ENCODE data around the gene NCOA5.

Gene NCOA5

DNA sequence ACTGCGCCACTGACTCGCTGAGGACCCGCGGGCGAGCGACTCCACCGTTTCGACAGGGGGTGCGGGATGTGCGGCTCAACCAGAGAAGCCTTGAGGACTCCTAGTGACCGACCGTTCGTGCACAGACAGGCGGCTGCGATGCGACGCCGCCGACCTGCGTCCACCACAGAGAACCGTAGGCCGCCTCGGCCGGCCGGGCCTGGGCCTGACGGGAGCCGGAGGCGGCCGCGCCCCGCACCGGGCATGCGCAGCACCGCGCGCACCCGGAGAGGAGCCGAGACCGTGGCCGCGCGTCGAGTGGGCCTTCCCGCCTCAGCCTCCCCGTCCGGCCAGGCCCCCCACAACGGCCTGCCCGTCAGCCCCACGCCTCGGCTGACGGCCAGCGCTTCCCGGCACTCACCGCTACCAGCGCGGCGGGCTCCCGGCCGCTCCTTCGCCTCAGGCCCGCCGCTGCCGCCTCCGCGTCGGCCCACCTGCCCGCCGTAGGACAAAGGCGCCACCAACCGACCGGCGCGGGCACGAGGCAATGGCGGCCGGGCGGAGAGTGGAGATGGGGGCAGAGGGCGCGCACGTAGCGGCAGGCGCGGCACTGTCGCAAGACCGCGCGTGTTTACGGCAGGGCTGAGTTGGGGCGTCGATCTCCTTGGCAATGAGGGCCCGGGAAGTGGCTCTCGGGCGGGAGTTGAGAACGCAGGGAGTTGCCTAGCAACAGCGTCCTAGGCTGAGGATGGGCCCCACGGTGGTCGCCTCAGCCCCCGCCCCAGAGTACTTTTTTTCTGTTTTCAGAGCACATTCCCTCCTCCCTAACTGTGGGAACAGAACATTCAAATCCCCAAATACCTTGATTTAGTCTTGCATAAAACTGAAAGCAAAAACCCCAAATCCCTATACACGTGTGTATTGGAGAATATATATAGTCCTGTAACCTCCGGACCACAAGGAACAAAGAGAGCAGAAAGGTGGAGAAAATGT, at the start of gene NCOA5:
TSS of gene NCOA5 (minus strand) at position 546 of the 972 bp plus-strand sequence. CDS start 10,538 bp downstream, outside the sequence.
- peak; percentile 89 to 90 for DNase-seq (ENCODE audit: low read depth in 2 of 2)

DNA sequence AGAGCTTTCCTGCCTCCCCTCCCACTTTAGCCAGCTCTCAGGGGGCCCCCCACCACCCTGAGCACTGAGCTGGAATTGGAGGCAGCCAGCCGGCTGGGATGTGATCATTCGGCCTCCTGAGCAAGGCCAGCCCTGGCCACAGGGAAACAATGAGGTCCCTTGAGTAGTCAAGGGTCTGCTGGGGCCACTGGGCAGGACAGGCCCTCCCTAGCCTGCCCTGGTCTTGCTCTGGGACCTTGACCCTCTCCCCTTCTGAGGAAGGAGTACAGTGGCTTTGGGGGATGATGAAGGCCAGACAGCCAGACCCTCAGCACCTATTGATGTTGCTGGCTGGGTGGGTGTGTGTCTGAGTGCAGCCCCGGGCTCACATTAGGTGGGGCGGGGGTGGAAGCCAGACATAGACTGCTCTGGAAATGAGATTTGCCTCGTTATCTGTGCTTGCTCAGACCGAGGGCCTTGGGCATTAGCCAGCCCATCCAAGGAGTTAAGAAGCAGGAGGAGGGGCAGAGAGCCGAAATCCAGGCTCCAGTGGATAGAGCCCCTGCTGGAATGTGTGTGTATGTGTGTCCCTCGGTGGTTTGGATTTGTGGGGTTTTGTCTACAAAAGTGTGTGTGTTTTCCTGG, 49.6 kb upstream of the NCOA5 start:
- no peak for DNase-seq (ENCODE audit: low read depth in 2 of 2)

DNA sequence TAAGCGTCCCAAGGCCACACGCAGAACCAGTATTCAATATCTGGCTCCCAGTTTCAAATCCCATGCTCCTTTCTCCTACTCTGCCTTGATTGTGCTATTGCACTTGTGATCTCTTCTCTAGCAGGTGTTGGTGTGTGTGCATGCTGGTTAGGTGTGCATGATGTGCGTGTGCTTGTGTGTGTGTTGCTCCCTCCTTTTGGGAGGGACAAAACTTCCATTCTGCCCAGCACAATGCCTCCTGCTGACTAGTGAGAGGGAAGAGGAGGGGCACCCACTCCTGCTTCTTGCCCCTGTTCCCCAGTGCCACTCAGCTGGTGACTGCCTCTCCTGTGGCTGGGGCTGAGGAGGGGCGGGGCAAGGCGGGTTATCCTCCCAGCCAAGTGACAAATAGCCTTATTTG, 48.1 kb upstream of the NCOA5 start:
- no peak for DNase-seq (ENCODE audit: low read depth in 2 of 2)

DNA sequence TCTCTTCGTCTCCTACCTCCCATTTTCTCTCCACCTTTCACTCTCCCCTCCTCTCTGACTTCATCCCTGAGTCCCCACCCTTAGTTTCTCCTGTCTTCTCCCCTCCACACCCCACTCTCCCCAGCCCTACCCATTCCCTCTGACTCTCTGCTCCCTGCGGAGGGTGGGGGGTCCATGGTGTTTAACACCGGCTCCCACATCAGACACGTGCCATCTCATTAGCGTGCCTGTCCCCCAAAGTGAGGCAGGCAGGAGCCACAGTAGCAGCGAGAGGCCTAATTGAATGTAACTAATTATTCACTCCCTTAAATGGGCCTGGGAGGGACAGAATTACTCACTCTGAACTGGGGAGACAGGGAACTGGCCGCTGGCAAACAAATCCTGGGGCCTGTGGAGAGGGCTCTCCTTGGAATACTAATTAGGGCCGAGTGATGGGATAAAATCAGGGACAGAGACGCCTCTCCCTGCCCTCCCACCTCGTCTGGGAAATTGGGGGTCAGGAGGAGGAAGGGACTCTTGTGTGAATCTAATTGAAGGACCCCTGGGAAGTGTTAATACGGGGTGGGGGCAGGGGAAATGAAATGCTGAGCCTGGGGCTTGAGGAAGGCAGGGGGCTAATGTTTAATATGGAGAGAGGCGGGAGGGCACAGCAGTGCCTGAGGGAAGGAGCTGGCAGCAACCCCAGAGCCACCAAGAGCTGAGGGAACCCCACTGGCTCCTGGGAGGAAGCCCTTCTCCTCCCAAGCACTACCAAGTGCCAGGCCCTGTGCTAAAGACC, 46.3 kb upstream of the NCOA5 start:
- DNase-seq (ENCODE audit: low read depth in 2 of 2): no peak

DNA sequence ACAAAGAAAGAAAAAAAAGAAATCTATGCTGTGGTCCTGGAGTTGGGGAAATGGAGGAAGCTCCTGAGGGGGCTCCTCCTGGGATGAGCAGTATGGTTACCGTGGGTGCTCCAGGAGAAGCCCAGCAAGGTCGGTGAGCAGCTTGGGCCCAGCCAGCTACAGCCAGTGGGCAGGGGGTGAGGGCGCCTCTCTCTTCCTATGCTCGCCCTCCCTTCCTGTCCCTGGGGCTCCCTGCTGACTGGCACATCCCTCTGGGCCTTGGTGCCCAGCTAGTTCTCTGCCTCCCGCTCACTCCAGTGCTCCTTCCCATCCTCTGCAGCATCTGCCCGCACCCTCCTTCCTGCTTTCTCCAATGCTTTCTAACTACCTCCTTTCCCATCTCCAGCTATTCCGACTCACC, 45.0 kb upstream of the NCOA5 start:
- DNase-seq (ENCODE audit: low read depth in 2 of 2): no peak

DNA sequence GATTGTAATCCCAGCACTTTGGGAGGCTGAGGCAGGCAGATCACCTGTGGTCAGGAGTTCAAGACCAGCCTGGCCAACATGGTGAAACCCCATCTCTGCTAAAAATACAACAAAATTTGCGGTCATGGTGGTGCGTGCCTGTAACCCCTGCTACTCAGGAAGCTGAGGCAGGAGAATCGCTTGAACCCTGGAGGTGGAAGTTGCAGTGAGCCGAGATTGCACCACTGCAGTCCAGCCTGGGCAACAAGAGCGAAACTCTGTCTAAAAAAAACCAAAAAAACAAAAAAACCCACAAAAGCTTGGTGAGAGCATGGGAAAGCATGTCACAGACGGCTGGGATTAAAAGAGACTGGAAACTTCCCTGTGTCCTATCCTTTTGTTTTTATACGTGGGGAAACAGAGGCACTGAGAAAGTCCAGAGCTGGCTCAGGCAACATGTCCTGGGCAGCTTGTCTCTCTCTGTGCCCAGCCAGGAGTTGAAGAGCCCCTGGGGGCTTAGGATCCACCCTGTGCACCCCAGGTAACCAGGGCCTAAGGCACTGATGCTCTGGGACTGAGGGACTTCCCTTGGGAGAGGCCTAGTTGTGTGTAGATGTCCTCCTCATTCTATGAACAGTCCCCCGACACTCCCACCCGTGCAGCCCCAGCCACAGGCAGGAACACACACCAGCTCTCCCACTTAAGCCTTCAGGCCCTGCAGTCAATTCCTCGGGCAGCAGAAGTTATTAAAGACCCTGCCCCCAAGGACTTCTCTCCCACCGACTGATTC, 44.3 kb upstream of the NCOA5 start:
- no peak for DNase-seq (ENCODE audit: low read depth in 2 of 2)

DNA sequence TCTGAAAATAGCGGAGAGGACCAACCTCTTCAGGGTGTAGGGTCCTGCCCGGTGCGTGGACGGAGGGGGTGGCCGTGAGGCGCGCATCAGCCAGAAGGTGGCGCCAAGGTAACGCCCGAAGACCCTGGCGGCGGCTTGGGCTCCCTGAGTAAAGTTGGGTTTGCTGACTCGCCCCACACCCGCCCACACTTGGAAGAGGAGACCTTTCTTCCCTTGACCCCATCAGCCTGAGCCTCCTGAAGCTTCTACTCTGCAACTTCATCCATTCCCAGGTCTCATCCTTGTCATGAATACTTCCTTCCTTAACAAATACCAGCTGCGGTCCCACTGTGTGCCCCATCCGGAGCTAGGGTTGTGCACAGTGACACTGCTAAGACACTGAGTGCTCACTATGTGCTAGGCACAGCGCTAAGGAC, 43.0 kb upstream of the NCOA5 start:
- DNase-seq (ENCODE audit: low read depth in 2 of 2): no peak

DNA sequence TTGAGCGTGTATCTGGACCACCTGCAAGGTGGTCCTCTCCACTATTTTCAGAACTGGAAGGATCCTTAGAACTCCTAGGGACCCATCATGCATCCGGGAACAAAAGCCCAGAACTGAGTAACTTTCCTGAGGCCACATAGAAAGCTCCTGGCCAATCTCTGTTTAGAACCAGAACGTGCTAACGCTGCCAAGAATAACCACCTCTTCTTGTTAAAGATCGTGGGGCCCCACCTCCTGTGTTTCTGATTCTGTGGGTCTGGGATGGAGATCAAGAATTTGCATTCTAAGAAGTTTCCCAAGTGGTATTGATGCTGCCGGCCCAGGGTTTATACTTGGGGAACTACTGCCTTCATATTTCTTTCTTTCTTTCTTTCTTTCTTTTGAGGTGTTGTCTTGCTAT, 41.6 kb upstream of the NCOA5 start:
- DNase-seq (ENCODE audit: low read depth in 2 of 2): peak in 1 of 2 experiments; percentile 13

DNA sequence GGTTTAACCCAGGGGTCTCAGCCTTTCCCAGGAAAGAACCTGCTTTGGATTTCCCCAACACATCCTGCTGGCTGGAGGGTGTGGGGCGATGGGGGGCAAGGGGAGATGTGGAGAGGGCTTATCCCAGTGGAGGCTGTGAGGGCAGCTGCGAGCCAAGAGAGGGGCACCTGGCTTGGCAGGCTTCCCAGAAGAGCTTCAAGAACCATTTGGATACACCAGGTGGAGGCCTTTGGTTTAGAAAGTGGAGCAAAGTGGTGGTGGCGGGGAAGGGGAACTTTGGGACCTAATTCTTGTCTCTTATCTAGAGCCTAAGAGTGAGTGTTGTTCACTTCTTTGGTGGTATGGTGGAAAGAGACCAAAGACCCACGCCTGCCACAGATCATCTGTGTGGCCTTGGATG, 40.8 kb upstream of the NCOA5 start:
- DNase-seq (ENCODE audit: low read depth in 2 of 2): no peak

DNA sequence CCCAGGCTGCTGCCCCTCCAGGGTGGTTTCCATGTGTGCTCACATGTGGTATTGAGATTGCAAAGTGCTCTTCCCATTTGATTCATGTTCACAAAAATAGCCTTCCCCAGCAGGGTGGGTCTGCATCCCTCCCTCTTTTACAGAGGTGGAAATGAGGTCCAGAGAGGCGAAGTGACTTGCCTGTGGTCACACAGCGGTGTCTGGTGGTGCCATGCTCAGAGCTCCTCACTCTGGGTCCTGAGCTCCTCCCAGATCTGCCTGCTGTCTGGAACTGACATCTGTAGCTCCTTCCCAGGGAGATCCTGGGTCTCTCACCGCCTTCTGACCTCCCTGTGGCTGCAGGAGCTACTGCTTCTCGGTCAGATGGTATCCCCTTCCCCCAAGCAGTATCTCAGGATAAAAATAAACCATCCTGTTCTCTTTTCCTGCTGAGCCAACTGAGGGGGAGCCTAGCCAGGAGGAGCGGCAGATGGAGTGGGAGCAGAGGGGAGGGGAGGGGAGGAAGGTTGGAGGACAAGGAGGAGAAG, 40.3 kb upstream of the NCOA5 start:
- no peak for DNase-seq (ENCODE audit: low read depth in 2 of 2)

DNA sequence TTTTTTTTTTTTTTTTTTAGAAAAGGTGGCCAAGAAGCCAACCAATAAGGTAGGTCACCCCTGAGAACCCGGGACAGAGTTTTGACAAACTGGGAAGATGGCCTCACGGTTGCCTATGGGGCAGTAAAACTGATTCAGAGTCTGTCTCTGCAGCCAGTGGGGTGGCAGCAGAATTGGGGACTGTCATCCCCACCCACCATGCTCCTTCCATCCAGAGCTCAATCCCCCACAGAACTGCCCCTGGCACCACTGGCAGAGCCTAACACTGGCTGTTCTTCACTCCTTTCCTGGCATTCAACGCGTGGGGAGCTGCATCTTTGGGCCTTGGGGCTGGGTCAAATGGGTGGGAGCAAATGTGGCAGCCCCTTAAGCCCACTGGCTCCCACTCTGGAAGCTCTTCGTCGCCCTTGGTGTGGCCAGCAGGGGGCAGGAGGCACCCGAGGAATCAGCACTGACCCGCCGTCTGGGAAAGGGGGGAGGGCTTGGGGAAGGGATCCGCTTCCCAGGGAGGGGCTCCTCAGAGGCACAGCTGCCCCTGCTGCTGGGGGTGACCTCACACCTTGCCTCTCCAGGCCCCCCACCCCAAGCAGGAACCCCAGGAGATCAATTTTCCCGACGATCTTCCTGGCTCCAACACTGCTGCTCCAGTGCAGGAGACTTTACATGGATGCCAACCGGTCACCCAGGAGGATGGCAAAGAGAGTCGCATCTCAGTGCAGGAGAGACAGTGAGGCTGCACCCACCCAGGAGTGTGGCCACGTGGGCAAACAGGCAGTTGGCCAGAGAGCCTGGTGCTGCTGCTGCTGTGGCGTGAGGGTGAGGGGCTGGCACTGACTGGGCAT, 38.8 kb upstream of the NCOA5 start:
- DNase-seq (ENCODE audit: low read depth in 2 of 2): no peak

DNA sequence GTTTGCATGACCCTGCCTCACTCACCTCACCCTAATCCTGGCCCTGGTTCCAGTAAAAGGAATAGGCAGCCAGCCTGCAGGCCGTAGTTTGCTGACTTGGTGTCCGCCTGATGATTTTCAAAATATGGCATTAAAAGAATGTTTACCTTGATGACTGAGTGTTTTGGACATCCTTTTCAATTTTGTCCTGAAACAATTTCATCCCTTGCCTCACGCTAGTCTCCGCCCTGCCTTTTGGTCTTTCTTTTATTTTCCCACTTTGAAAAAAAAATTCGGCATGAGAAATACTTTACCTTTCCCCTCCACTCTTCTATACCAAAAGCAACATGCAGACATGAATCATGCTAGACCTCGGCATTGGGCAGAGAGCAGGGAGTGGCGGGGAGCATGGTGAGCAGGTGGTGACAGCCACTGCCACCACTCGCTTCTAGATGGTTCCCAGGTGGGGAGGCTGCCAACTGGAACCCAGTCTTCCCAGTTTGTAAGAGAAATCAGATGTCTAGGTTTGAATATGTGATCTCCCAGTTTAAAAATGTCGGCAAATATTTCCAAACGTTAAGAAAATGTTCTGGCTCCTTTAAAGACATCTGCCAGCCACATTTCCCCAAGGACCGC, 37.7 kb upstream of the NCOA5 start:
- DNase-seq (ENCODE audit: low read depth in 2 of 2): no peak

DNA sequence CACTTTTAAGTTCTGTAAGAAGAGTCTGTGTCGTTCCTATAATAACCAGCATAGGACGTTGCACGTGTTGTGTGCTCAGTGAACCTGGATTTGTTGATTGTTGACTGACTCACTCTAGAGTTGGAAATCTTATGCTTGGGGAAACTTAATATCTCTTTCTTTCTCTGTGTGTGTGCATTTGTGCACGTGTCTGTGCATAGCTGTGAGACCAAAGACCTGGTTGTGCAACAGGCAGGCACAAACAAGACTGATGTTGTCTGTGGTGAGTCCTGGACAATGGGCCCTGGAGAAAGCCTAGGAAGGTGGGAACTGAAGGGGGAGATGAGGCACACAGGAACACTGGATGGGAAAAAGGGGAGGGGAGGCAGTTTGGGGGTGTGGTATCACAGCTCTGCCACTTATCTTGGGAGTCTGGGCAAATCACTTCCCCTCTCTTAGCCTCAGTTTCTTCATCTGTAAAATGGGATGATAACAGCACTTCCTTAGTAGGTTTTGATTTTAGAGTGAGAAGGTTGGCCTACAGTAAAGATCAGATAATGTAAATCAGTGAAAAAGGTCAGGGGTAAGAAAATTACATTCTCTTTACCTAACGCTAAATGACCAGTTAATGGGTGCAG, 36.8 kb upstream of the NCOA5 start:
- DNase-seq (ENCODE audit: low read depth in 2 of 2): no peak

DNA sequence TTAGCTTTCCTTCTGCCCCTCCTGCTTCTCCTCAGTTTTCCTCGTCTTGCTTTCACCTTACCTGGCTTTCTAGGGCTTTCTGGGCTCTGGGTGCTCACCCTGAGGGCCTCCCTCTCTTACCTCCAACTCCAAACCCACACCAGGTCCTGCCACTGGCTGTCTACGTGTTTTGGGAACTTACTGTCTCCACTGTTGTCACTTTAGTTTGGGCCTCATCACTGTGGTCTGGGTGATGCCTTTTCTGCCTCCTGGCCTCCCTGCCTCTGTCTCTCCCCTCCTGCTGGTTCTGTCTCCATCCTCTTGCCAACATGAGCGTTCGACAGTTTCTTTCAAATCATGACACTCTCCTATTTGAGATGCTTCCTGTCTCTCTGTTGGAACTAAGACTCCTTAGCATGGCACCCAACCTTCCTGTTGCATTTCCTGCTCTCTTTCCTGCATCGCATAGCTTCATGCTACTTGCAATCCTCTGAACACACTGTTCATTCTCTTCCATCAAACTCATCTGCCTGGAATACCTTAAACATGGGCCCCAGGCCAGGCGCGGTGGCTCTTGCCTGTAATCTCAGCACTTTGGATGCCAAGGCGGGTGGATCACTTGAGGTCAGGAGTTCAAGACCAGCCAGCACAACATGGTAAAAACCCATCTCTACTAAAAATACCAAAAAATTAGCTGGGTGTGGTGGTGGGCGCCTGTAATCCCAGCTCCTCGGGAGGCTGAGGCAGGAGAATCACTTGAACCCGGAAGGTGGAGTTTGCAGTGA, 33.9 kb upstream of the NCOA5 start:
- no peak for DNase-seq (ENCODE audit: low read depth in 2 of 2)

DNA sequence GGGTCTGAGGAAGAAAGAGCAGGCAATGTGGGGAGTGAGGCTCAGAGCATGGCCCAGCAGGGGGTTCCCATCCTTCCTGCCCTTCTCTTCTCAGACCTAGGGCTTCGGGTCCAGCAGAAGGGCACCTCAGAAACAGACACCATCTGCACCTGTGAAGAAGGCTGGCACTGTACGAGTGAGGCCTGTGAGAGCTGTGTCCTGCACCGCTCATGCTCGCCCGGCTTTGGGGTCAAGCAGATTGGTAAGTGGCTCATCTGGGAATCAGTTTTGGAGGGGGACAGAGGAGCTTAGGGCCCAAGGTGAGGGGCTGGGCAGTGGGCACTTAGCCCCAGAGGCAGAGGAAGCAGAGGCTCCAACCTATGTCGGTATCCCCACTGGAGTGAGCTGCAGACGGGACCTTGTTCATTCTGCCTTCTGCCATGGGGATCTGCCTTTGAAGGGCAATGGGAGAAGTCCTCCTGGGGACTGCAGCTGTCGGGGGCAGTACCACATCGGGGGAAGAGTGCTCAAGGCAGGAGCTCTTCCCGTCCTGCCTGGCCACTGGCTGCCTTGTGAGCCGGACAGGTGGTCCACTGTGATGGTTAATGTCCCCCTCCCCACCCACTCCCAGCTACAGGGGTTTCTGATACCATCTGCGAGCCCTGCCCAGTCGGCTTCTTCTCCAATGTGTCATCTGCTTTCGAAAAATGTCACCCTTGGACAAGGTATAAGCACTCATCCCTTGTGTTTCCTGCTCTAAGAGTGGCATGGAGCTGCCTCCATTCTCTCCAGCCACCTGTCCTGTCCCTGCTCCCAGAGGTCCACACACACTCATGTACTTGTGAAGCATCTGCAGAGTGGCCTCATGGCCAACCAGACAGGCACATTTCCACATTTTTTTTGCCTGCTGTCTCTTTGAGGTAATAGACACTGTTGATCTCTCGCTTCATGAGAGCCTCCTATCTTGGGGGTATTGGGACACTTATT, 33.0 kb upstream of the NCOA5 start:
- no peak for DNase-seq (ENCODE audit: low read depth in 2 of 2)

DNA sequence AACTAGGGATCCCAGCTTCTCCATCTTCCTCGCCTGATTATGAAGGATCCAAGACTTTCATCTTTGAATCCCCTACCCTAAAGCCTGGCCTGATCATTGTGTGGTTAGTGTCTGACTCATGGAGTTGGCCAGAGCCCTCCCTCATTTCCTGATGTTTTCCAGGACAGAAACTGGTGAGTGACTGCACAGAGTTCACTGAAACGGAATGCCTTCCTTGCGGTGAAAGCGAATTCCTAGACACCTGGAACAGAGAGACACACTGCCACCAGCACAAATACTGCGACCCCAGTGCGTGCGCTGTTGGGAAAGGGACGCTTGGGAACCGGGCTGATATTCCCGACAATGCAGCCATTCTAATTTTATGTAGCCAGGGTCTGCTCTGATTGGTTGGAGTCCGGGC, 32.3 kb upstream of the NCOA5 start:
- peak in 1 of 2 experiments; percentile 13 for DNase-seq (ENCODE audit: low read depth in 2 of 2)

DNA sequence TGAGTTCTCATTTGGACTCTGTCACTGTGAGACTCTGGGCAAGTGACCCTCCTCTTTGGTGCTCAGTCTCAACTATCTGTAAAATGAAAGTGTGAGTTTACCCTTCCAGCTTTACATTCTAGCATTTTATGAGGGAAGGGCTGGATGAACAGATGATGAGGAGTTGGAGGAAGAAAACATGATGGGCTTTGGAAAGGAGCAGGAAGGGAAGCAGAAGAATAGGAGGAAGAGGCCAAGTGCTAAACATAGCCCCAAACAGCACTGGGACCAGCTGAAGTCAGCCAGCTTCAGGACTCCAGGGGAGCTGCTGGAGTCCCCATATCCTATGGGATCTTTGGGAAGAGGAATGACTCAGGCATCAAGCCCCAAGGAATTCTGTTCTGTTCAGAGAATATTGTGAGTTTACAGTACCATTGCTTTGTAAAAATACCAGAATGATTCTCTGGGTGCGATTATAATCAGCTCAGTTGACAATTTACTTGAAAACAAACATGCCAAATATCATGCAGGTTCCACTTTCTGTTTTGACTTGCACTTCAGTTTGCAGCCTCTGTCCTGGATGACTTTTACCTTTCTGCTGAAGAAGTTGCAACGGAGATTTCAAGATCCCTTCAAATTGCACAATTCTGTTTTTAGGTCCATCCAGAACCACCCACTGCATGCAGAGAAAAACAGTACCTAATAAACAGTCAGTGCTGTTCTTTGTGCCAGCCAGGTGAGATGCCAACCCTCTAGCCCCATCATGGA, 31.6 kb upstream of the NCOA5 start:
- no peak for DNase-seq (ENCODE audit: low read depth in 2 of 2)

Measured in fibroblast of skin of left biceps (primary cell).